HG02885 (cell line): Measurements from ENCODE around the gene TRIM41.

ENCODE experiments used
- ATAC-seq: cut with Tn5 transposase; IDR thresholded peaks from one replicate; pipeline ENCODE4 v1.9.1; 2021; ENCODE audit warnings: mild to moderate bottlenecking; ENCODE audit not compliant: unreplicated experiment, poor library complexity

Gene TRIM41

DNA sequence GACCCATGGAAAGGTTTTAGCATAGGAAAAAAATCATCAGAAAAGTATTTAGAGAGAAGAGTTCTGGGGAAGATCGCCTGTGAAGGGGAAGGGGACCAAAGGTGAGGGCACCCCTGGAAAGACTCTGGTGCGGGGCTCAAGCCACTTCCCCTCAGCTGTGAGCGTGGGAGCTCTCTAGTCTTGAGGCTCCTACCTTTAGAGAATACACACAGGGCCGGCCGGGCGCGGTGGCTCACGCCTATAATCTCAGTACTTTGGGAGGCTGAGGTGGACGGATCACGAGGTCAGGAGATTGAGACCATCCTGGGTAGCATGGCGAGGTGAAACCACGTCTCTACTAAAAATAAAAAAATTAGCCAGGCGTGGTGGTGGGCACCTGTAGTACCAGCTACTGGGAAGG is 6.9 kb downstream of the TRIM41 start:
- ATAC-seq, result no peak

DNA sequence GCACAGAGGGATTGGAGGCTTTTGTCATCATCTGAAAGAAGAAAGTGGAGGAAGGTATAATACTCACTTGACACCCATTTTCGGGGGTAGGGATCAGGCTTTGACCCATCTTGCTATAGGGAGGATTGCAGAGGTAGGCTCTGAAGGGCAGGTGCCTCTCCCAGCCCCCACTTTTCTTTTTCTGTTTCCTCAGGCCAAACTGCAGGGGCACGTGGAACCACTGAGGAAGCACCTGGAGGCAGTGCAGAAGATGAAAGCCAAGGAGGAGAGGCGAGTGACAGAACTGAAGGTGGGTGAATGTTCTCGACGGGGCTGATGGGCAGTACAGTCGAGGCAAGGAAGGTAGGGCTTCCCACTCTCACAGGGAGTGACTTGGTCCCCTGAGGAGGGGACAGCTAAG is 7.5 kb downstream of the TRIM41 start:
- no peak for ATAC-seq

DNA sequence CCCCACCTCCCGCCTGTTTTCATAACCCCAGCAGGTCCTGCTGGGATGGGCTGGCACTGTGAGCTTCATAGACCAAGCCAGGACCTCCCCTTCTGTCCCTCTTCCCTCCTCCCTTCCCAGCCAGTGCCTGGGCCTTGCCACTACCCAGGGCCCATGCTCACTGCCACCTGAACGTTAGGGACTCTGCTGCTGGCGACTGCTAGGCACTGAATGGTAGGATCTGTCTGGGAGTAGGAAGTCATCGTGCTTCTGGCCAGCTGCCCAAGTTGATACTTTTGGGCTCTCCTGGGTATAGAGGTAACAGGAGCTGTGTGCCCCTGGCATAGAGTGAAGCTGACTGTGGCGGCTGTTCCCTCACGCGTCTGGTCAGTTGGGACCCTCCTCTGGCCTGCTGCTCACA is 8.4 kb downstream of the TRIM41 start:
- no peak for ATAC-seq

DNA sequence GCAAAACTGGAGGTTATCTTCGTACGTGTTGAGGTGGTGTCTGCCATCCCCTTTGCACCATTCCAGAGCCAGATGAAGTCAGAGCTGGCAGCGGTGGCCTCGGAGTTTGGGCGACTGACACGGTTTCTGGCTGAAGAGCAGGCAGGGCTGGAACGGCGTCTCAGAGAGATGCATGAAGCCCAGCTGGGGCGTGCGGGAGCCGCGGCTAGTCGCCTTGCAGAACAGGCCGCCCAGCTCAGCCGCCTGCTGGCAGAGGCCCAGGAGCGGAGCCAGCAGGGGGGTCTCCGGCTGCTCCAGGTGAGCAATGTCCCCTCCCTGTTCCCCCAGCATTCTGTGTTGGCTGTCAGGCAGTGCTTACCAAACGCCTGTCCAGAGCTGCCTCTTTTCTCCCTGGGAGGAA is 9.5 kb downstream of the TRIM41 start:
- ATAC-seq, result no peak

DNA sequence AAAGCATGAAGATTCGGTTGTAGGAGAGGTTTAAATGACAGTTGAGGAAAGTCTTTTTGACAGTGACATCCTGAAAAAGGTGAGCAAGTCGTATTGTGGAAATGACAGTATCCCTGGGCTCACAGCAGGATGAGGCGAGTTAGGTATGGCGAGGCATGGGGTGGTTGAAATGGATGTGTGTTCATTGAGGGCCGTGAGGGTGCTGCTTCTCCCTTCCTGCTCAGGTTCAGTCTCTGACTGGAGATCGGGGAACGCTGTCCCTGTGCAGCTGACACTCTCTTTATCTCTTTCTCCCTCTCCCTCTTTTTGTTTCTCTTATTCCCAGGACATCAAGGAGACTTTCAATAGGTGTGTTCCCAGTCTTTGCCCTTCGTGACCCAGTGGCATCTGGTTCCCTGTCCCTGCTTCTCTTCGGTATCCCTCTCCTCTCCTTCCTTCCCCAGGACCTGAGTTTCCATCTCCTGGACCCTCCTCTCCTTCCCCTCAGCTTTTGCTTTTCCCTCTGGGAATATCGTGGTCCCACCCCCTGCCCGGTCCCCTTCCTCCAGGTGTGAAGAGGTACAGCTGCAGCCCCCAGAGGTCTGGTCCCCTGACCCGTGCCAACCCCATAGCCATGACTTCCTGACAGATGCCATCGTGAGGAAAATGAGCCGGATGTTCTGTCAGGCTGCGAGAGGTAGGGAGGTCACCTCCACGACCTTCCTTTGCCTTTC is 10.2 kb downstream of the TRIM41 start:
- ATAC-seq, result no peak

DNA sequence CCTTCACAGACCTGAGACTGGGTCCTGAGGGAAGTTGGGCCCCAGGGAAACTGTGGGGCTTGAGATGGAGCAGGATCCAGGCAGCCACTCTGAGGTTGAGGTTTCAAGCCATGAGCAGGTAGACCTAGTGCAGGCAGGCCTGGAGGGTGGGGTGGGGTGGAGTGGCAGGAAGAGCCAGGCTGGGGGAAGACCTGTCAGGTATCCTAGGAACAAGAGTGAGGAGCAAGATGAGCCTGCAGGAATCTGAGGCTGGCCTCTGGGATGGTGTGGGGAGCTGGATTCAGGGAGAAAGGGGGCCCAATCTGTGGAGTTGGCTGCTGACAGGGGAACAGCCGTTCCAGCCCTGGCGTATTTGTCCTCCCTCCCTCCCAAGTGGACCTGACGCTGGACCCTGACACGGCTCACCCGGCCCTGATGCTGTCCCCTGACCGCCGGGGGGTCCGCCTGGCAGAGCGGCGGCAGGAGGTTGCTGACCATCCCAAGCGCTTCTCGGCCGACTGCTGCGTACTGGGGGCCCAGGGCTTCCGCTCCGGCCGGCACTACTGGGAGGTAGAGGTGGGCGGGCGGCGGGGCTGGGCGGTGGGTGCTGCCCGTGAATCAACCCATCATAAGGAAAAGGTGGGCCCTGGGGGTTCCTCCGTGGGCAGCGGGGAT is 10.8 kb downstream of the TRIM41 start:
- ATAC-seq, result no peak

DNA sequence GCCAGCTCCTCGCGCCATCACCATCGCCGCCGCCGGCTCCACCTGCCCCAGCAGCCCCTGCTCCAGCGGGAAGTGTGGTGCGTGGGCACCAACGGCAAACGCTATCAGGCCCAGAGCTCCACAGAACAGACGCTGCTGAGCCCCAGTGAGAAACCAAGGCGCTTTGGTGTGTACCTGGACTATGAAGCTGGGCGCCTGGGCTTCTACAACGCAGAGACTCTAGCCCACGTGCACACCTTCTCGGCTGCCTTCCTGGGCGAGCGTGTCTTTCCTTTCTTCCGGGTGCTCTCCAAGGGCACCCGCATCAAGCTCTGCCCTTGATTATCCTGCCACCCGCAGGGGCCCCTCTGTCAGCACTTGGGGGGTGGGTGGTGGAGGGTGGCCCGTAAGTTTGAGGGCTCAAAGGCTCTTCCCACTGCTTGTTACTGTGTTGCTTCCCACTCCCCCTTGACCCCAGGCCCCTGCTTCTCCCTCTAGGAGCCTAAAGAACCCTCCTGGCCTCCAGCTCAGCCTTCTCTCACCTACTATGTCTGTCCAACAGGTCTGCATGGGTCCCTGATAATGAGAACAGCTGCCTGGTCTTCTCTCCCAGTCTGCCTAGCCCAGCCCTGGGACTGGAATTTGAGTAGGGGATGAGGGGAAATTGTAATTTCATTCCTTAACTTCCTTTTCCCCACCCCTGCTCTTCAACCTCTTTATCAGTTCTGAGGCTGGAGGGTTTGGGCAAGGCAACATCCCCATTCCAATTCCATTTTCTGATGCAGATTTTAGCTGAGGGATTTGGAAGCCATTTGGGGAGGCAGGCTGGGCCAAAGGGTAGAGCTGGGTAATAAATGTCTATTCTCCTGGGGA is 11.6 kb downstream of the TRIM41 start:
- ATAC-seq, result no peak

DNA sequence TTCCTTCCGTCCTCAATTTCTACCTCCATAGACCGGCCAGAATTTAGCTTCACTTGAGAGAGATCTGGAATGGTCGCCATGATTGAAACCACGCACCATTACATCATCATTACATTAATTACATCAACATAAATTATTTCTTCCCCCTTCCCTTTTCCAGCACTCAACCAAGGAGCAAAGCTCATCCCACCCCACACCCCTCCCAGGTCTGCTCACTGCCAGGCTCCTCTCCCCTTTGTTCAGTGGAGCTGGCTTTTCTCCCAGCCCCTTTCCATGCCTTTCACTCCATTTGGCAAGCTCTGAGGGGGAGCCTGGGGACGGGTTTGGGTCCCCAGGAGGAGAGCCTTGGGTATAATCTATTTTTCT is 12.2 kb downstream of the TRIM41 start:
- ATAC-seq, result no peak

DNA sequence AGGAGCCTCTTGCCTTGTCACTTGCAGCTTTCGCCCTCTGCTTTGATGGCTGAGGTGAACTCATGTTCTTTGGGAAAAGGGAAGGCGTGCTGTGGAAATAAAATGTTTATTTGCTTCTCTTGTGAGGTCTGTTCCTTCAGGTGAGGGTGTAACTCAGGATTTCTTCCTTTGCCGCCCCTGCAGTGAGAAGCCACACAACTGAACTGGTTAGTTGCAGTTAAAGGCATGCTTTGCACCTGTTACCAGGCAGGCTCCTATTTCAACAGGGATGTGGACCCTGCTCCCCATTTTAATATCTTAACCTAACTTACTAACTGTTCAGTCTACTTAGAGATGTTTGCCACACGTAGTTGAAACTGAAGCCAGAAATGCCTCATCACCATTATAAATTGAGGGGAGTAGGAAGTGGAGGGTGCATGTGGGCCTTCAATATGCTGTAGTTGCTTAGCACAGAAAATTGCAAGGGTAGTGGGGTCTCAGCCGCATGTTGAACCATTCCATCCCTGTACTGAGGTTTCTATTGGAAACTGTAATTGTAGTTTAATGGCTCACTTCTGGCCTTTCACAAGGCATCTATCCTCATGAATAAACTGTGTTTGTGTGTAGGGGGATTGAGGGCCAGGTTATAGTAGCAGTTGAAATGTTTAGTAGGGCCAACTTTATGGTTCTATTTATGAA is 12.7 kb downstream of the TRIM41 start:
- no peak for ATAC-seq

DNA sequence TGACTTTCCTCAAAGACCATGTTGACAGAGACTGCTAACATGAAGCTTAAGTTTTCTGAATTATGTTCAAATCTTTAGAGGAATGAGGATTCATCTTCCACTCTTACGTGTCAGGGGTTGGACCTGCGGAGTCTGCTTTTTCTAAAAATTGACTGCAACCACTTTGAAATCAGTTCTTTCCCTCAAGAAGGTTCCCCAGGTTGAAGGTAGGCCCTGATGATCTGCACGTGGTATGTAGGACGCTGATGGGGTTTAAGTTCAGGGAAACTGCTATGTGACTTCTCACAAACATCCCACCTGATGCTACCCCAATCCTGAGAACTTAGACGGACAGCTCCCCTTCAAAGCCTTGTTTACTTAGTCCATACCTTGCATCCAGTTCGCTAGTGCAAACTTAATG is 13.4 kb downstream of the TRIM41 start:
- ATAC-seq, result no peak

DNA sequence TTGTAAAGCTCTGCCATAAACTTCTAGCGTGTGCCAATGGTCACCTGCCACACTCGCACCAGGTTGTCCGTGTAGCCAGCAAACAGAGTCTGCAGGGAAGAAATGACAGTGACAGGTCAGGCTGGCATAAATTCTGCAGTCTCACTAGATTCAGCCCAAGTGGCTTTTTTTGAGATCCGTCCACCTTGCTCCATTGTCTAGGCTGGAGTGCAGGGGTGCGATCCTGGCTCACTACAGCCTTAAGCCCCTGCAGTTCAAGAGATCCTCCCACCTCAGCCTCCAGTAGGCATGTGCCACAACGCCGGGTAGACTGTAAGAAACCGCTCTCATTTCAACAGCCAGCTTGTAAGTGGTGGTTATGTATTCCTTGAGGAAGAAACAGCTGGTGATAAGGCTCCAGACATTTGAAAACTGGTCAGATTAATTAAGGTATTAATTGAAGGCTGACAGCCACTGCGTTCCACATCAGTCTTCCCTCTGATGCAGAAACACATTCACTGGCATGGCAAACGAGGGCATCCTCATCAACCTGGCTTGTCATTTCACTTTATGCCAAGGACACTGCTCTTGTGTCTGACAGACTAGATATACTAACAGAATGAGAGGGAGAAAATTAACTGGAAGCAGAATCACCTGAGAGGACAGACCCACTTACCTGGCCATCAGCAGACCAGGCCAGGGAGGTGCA is 14.0 kb downstream of the TRIM41 start:
- ATAC-seq, result no peak

DNA sequence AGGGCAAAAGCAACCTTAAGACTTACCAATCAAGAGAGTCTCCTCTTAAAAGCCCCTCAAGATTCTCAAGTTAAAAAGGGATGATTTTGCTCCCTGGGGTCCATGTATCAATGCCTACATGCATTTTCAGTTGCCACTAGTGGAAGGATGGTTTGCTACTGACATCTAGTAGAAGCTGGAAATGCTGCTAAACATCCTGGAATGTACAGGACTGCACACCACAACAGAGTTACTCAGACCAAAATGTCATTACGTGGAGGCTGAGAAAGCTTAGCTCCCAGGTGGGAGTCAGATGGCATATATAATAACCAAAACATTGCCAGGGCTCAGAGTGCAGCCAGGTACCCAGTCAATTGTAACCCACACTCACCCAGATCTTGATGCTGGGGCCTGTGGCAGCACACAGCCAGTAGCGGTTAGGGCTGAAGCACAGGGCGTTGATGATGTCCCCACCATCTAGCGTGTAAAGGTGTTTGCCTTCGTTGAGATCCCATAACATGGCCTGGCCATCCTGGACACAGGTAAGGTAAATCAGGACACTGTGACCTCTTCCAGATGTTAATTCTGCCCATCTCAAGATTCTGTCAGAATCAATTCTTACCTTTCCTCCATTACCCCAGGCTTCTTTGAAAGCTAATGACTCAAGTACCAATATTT is 14.8 kb downstream of the TRIM41 start:
- ATAC-seq, result no peak

DNA sequence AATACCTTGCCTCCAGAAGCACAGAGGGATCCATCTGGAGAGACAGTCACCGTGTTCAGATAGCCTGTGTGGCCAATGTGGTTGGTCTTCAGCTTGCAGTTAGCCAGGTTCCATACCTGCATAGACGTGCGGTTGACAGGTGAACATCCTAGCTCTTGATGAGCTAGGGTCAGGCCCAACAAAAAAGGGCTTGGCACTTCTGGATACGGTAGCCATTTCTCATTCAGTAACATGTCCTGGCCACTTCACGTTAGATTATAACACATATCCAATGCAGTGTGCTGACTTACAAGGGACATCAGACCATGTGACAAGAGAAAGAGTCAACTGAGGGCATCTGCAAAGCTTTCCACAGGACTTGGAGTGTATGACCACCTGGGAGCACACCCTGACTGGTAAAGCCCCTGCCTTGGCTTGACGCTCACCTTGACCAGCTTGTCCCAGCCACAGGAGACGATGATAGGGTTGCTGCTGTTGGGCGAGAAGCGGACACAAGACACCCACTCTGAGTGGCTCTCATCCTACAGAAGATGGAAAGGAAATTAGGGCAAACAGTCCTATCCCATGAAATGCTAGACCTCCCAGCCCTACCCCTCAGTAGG is 16.1 kb downstream of the TRIM41 start:
- ATAC-seq, result no peak

DNA sequence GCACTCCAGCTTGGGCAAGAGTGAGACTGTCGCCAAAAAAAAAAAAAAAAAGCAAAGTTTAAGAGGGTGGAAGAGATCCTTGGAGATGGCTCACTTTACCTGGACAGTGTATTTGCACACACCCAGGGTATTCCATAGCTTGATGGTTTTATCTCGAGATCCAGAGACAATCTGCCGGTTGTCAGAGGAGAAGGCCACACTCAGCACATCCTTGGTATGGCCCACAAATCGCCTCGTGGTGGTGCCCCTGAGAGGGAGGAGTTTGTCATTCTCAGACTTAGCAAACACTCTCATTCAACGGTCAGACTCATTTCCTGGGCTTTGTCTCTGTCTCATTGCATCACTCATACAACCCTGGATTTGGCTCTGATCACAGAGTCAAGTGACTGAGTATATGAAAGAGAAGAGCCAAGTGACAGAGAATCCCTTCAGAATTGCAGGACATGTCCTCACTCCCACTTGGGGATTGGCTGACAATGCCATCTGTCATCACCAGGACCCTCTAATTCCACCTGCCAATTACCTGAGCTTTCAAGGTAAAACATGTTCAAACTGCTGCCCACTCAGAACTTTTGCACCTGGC is 18.4 kb downstream of the TRIM41 start:
- ATAC-seq, result no peak

DNA sequence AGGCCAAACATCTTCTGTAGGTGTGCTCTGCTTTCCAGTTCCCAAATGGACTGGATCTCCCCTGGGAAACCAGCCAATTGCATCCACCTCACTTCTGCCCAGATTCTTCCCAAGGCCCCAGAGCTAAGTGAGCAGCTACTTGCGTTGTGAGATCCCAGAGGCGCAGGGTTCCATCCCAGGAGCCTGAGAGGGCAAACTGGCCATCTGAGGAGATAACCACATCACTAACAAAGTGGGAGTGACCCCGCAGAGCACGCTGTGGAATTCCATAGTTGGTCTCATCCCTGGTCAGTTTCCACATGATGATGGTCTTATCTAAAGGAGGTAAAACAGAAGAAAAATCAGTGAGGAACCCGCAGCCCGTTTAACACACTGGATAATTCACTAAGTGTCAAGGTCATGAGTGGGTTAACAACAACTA is 19.0 kb downstream of the TRIM41 start:
- no peak for ATAC-seq

DNA sequence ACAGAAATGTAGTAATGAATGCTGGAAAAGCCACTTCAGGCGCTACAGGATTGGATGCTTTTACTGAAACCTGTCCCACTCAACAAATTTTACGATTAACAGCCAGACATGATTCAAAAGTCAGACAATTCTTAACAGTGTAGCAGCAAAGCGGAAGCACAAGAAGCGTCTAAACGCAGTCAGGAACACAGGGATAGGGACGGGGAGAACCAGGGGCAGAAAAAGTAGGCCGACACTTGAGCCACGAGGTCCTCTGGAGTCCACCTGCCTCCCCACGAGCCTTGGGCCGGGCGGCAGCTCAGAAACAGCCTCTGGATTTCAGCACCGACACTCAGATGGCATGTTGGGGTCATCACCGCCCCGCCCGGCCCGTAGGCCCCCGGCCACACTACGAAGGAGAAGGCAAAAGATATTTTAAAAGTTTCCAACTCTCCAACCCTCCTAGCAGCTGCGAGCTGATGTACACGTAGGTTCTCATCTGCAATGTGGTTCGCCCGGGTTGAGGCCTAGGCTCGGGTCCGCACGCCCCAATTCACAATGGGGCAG is 20.0 kb downstream of the TRIM41 start:
- ATAC-seq, result no peak

DNA sequence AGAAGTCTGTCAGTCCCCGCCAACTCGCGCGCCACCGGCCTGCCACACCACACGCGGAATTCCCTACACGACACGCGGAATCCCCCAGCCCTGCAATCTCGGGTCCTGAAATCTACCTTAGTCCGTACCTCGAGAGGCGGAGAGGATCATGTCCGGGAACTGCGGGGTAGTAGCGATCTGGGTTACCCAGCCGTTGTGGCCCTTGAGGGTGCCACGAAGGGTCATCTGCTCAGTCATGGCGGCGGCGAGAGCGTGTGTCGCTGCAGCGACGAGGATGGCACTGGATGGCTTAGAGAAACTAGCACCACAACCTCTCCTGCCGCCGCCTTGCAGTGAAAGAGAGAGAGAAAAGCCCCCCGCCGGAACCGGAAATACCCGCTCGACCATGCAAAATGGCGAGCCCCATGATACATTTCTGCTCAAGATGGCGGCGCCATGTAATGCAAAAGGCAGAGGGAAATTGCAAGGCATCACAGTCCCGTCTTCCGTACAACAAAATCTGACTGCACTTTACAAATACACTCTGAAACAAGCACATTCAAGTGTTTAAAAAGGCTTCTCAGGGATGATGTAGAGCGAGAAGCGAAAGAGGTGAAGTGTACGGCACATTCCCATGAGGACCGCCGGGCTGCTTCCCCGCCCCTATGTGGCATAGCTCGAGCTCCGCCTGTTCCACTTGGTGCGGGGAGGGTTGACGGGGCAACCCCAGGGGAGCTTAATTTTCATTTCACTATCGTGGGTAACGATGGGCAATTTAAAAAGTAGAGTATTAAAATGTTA is 20.7 kb downstream of the TRIM41 start, which contains the start of gene RACK1:
TSS of gene RACK1 (minus strand) at position 343 of the 780 bp plus-strand sequence. CDS start at position 237, 106 bp downstream.
- peak; percentile 59 for ATAC-seq
